GM19438 (cell line): ENCODE results near the gene EFCAB6.

Experiments used
- ATAC-seq: cut with Tn5 transposase; IDR thresholded peaks from one replicate; pipeline ENCODE4 v1.9.1; 2021; ENCODE audit warnings: low read depth; ENCODE audit not compliant: unreplicated experiment

The EFCAB6 gene

GRCh38 chr22:43819931-43820640 lies 8.0 kb upstream of the EFCAB6 start:
- no peak for ATAC-seq

GRCh38 chr22:43819421-43819921 lies 7.4 kb upstream of the EFCAB6 start:
- ATAC-seq = no peak

DNA sequence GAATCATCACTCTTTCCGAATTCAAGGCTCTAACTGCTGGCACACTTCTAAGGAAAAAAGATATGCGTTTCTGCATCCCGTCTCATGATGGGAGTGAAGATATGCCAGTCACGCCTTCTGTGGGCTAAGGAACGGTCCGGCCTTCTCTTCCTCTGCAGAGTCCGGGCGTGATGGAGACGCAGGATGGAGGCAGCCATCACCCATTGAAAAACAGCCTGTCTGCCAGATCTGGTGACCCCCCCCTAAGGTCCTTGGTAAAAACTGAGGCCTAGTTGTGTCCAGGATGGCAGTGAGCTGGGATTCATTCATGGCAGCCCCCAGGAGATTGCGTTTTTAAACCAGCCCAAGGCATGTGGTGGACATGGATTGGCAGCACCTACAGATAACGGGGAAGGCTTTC lies 6.9 kb upstream of the EFCAB6 start:
- ATAC-seq = no peak

DNA sequence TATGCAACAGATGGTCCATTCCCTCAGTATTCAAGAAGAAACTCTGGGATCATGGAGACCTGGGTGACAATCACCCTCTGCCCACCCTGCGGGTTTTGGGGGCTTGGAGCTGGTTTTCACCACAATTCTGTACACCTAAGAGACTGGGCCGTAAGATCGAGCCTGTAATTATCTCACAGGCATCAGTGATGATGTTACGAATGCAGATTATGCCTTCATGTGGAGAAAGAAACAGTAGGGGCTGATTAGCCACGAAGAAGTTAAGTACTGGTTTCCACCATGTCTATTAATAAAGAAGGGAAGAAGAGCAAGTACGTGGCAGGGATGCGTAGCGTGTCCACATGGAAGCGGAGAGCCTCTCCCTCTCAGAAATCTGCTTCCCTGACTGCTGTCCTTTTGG lies 5.3 kb upstream of the EFCAB6 start:
- ATAC-seq = no peak

GRCh38 chr22:43814264-43814663 lies 2.2 kb upstream of the EFCAB6 start:
- no peak for ATAC-seq

- ATAC-seq = no peak
Measured at GRCh38 chr22:43812890-43813289, 785 bp upstream of the EFCAB6 start.

- peak; percentile 23 for ATAC-seq
Measured at GRCh38 chr22:43811777-43812148, 342 bp downstream of the EFCAB6 start.

DNA sequence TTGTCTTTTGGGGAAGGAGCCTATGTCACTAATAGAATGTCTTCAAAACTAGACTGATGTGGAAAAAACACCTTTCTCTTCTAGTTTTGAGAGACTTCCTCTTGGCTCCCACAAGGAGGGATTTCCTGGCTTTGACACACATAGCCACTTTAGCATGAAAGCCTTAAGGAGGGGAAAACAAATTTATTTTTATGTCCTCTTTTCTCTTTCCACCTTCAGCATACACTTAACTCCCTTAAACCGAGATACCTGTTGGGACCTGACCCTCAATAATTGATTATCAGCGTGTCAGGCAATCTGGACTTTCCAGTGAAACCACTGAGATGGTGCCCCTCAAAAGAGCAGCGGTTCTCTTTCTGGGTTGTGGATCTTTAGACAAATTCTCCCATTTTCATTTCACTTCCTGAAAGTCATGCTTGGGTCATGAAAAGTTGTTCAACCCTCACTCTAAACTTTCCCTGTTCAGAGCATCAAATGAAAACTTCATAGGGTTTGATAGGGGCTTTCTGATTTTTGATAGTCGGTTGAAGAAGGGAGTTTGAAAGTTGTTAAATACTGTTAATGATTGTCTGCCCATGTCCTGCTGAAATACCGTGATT lies 9.1 kb downstream of the EFCAB6 start:
- no peak for ATAC-seq

DNA sequence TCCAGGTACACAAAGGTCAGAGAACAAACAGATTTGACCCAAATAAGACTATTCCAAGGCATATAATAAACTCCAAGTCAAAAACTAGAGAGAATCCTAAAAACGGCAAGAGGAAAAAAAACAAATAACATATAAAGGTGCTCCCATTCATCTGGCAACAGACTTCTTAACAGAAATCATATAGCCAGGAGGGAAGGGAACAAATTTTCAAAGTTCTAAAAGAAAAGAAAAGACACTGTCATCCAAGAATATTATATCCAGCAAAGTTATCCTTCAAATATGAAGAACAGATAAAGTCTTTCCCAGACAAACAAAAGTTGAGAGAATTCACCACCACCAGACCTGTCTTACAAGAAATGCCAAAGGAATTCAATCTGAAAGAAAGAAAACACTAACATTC lies 11.1 kb downstream of the EFCAB6 start:
- ATAC-seq = no peak

- no peak for ATAC-seq
Measured at GRCh38 chr22:43798492-43798891, 13.6 kb downstream of the EFCAB6 start.

- ATAC-seq = no peak
Measured at GRCh38 chr22:43796567-43796966, 15.5 kb downstream of the EFCAB6 start.

DNA sequence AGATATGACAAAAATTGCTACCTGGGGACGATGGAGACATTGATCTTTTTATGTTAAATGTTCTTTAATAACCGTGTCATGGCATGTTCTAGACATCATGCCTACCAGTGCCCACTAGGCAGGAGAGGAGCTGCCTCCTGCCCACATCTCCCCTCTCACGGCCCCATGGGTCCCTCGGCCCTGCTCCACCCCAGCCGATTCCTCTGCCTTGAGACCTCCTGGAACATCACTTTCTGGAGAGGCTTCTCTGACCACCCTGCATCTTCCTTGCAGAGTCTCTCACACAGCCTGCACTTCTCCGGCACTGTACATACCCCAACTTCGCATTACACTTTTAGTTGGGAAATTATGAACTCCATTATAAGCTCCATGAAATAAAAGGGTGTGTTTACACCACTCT lies 16.8 kb downstream of the EFCAB6 start:
- no peak for ATAC-seq

GRCh38 chr22:43792905-43793304 lies 19.2 kb downstream of the EFCAB6 start:
- ATAC-seq = no peak

- ATAC-seq = no peak
Measured at GRCh38 chr22:43789452-43789851, 22.7 kb downstream of the EFCAB6 start.

DNA sequence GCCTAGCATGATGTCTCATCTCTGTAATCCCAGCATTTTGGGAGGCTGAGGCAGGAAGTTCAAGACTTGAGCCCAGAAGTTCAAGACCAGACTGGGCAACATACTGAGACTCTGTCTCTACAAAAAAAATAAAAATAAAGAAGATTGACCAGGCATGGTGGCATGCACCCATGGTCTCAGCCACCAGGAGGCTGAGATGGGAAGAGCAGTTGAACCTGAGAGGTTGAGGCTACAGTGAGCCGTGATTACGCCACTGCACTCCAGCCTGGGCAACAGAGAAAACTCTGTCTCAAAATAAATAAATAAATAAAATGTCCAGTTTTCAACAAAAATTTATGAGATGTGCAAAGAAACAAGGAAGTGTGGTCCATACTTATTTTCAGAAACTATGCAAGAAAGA lies 28.3 kb downstream of the EFCAB6 start:
- ATAC-seq = no peak

- ATAC-seq = no peak
Measured at GRCh38 chr22:43782448-43782847, 29.7 kb downstream of the EFCAB6 start.

- ATAC-seq = no peak
Measured at GRCh38 chr22:43777286-43777685, 34.8 kb downstream of the EFCAB6 start.

DNA sequence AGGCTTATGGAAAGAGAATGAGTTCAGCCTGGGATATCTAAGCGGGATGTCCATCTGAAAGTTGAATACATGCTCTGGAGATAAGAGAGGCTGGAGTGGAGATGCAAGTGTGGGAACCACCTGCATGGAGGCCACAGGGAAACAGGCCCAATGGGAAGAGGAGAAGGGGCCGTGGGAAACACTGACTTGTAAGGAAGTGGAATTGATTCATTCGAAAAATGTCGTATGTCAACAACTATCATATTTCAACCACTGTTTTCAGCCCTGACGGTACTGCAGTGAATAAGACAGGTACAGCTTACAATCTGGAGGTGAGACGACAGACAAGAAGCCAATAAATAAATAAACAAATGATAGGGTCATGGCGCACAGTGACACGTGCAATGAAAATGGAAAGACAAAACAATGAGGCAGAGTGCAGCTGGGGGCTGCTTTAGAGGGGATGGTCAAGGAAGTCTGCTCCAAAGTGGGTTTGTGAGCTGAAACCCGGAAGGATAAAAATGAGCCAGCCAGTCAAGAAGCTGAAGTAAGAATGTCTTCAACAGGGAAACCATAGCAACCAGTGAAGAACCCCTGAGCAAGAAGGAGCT lies 35.9 kb downstream of the EFCAB6 start:
- ATAC-seq = no peak

DNA sequence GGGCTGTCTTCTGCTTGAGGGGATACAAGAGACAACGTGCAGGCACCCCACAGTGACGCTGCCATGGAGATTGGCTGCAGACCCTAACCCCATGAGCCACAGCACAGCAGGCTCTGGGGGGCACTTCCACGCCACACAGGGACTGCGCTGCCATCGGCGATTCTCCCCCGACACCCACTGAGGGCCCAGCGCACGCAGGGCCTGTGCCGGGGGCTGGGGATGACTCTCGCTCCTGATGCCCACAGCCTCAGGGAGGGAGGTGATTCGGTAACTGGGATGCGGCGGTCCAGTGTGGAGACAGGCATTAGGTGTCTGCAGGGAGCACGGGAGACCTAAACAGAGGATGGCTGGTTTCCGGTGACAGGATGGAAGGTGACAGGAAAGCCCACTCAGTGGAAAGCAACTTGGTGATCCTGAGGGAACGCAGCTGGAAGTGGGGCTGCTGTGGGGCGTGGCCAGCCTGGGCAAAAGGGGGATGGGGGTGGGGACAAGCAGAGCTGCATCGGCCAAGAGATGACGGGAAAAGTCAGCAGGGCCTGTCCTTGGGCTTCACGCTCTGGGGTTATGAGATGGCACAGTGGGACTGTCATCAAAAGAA lies 37.7 kb downstream of the EFCAB6 start:
- ATAC-seq = no peak

GRCh38 chr22:43772831-43773230 lies 39.3 kb downstream of the EFCAB6 start:
- ATAC-seq = no peak

- no peak for ATAC-seq
Measured at GRCh38 chr22:43755452-43755851, 56.7 kb downstream of the EFCAB6 start.

DNA sequence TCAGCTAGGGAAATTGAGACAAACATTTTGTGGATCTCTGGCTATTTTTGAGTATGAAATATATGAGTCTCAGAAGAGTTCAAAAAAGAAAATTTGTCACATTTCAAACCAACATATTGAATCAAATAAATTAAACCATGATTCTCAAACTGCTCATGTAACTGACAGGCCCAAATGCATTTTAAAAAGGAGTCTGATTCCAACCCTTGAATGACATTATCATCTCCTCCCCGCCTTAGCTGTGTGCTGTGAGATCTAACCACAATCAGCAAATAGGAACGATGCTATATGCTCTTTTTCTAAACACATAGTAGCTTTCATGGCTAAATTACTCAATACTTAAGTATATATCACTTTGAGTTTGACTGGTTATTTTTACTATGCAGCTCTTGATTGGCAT lies 57.1 kb downstream of the EFCAB6 start:
- no peak for ATAC-seq
